A549 (cell line): Measurements from ENCODE around the gene DIPK1B.

Experiments
- MAFK ChIP-seq: fragments of 450-650 bp; IDR thresholded peaks from 2 replicates; pipeline ENCODE4 v1.6.1; 2014; ENCODE audit not compliant: partially characterized antibody
- RAD21 ChIP-seq, 2 experiments: fragments of >200 bp in 1 of 2; sonication (Bioruptor Twin) in 1 of 2; formaldehyde crosslinking in 1 of 2; IDR thresholded peaks in 1 of 2; conservative IDR thresholded peaks in 1 of 2; 2 replicates in 1 of 2; 3 replicates in 1 of 2; pipeline ENCODE4 v1.6.1; 2012 to 2018; ENCODE audit warnings: inconsistent platforms in 1 of 2
- SMC3 ChIP-seq: fragments of >200 bp; sonication (Bioruptor Twin); formaldehyde crosslinking; IDR thresholded peaks from 3 replicates; pipeline ENCODE4 v1.6.1; 2018; ENCODE audit warnings: inconsistent platforms
- TF ChIP-seq, protein P1 (sequence below): fragments of >200 bp; sonication (Bioruptor Twin); formaldehyde crosslinking; IDR thresholded peaks from 3 replicates; pipeline ENCODE4 v1.5.1; 2016
- TF ChIP-seq, protein P2 (sequence below): fragments of 200-600 bp; sonication (generic); IDR thresholded peaks from 2 replicates; pipeline ENCODE4 v1.6.1; 2016; ENCODE audit warnings: antibody characterized with exemption, mild to moderate bottlenecking, moderate library complexity
- TF ChIP-seq, protein P3 (sequence below): IDR thresholded peaks from 2 replicates; pipeline ENCODE4 v1.6.1; 2012
- TF ChIP-seq, protein P4 (sequence below): fragments of 250-450 bp; sonication (Bioruptor Pico); IDR thresholded peaks from 2 replicates; pipeline ENCODE4 v1.5.0; 2021; ENCODE audit warnings: mild to moderate bottlenecking, moderate library complexity, borderline replicate concordance
- TF ChIP-seq, protein P5 (sequence below): IDR thresholded peaks from 2 replicates; pipeline ENCODE4 v1.6.1; 2012; ENCODE audit warnings: low read depth, borderline replicate concordance

DNA sequence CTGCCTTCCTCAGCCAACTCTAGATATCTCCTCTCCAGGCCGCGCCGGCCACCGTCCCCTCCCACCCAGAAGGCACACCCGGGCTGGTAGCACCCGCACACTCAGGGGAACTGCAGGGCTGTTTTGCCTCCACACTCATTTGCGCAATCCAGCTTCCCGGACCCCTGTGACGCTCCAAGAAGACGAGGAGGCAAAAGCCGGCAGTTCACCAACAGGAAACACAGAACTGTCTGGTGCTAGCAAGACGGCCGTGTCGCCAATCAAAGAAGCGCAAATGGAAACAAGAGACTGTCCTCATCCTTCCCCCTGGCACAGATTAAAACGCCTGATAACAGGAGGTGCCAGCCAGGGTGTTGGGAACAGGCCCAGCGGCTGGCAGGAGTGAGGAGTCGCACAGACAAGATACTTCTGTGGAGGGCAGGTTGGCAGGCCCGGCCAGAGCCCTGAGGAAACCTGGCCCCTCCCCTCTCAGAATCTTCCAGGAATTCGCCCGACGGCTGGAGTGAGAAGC is 32.9 kb upstream of the DIPK1B start:
- TF ChIP-seq RAD21 (conservative IDR thresholded peaks at IDR 0.05 in 1 of 2, IDR thresholded peaks at IDR 0.05 in 1 of 2): no peak
- TF ChIP-seq, protein P1, sequence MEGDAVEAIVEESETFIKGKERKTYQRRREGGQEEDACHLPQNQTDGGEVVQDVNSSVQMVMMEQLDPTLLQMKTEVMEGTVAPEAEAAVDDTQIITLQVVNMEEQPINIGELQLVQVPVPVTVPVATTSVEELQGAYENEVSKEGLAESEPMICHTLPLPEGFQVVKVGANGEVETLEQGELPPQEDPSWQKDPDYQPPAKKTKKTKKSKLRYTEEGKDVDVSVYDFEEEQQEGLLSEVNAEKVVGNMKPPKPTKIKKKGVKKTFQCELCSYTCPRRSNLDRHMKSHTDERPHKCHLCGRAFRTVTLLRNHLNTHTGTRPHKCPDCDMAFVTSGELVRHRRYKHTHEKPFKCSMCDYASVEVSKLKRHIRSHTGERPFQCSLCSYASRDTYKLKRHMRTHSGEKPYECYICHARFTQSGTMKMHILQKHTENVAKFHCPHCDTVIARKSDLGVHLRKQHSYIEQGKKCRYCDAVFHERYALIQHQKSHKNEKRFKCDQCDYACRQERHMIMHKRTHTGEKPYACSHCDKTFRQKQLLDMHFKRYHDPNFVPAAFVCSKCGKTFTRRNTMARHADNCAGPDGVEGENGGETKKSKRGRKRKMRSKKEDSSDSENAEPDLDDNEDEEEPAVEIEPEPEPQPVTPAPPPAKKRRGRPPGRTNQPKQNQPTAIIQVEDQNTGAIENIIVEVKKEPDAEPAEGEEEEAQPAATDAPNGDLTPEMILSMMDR: no peak
- TF ChIP-seq, protein P2, sequence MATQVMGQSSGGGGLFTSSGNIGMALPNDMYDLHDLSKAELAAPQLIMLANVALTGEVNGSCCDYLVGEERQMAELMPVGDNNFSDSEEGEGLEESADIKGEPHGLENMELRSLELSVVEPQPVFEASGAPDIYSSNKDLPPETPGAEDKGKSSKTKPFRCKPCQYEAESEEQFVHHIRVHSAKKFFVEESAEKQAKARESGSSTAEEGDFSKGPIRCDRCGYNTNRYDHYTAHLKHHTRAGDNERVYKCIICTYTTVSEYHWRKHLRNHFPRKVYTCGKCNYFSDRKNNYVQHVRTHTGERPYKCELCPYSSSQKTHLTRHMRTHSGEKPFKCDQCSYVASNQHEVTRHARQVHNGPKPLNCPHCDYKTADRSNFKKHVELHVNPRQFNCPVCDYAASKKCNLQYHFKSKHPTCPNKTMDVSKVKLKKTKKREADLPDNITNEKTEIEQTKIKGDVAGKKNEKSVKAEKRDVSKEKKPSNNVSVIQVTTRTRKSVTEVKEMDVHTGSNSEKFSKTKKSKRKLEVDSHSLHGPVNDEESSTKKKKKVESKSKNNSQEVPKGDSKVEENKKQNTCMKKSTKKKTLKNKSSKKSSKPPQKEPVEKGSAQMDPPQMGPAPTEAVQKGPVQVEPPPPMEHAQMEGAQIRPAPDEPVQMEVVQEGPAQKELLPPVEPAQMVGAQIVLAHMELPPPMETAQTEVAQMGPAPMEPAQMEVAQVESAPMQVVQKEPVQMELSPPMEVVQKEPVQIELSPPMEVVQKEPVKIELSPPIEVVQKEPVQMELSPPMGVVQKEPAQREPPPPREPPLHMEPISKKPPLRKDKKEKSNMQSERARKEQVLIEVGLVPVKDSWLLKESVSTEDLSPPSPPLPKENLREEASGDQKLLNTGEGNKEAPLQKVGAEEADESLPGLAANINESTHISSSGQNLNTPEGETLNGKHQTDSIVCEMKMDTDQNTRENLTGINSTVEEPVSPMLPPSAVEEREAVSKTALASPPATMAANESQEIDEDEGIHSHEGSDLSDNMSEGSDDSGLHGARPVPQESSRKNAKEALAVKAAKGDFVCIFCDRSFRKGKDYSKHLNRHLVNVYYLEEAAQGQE: no peak
- TF ChIP-seq, protein P3, sequence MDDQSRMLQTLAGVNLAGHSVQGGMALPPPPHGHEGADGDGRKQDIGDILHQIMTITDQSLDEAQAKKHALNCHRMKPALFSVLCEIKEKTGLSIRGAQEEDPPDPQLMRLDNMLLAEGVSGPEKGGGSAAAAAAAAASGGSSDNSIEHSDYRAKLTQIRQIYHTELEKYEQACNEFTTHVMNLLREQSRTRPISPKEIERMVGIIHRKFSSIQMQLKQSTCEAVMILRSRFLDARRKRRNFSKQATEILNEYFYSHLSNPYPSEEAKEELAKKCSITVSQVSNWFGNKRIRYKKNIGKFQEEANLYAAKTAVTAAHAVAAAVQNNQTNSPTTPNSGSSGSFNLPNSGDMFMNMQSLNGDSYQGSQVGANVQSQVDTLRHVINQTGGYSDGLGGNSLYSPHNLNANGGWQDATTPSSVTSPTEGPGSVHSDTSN: no peak
- TF ChIP-seq SMC3: no peak
- TF ChIP-seq, protein P4, sequence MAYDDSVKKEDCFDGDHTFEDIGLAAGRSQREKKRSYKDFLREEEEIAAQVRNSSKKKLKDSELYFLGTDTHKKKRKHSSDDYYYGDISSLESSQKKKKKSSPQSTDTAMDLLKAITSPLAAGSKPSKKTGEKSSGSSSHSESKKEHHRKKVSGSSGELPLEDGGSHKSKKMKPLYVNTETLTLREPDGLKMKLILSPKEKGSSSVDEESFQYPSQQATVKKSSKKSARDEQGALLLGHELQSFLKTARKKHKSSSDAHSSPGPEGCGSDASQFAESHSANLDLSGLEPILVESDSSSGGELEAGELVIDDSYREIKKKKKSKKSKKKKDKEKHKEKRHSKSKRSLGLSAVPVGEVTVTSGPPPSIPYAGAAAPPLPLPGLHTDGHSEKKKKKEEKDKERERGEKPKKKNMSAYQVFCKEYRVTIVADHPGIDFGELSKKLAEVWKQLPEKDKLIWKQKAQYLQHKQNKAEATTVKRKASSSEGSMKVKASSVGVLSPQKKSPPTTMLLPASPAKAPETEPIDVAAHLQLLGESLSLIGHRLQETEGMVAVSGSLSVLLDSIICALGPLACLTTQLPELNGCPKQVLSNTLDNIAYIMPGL (CRISPR knock-in tag): no peak
- TF ChIP-seq, protein P5, sequence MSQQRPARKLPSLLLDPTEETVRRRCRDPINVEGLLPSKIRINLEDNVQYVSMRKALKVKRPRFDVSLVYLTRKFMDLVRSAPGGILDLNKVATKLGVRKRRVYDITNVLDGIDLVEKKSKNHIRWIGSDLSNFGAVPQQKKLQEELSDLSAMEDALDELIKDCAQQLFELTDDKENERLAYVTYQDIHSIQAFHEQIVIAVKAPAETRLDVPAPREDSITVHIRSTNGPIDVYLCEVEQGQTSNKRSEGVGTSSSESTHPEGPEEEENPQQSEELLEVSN: no peak
- no peak for TF ChIP-seq MAFK
